ENCODE results near the gene SLC6A5.

DNA sequence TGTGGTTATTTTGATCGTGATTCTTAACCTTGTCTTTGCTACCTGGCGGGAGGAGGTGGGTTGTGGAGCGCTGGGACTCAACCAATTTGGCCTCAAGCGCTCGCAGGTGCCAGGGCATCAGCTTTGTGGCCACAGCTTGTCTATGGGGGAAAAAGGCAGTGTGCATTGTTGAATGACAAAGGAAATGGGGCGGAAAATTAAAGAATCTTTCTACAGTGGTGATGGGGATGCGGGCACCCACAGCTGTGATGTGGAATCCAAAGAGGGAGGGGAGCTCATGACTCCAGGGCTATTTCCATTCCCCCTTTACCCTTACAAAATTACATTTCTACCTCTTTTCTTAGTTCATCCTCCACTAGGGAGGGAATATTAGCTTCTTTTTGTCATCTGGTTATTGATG lies 1.1 kb downstream of the SLC6A5 start:
- TF ChIP-seq POLR2AphosphoS5 (IDR thresholded peaks at IDR 0.05; ENCODE audit: insufficient read depth, low read depth, low read length) (no peak), POLR2A (IDR thresholded peaks at IDR 0.05; ENCODE audit: low read depth, low read length) (no peak)

Measured in endothelial cell of umbilical vein (primary cell).